Activated naive CD4-positive, alpha-beta T cell treated with anti-CD3 and anti-CD28 coated beads, Interleukin-2, amount 10 ng/mL, durations not matched to agents 7 days and 5 days (primary cell): Measurements from ENCODE around the gene HIC1.

Experiments
- CTCF ChIA-PET: fragments of 350-600 bp; sonication (Branson Sonifier 250); formaldehyde crosslinking; loops from one replicate; lab custom pipeline; 2021; ENCODE audit warnings: antibody characterized with exemption; lab: Charles Lee
- DNase-seq: peaks from one replicate; pipeline ENCODE4 v3.0.0-alpha.2; 2020
- H3K27ac Mint-ChIP-seq: one replicate; pipeline ENCODE4 v1.8.0; 2021; ENCODE audit warnings: mild to moderate bottlenecking, moderate library complexity, mixed read lengths
- H3K27me3 Mint-ChIP-seq: one replicate; pipeline ENCODE4 v1.8.0; 2021; ENCODE audit warnings: mild to moderate bottlenecking, mixed read lengths
- H3K36me3 Mint-ChIP-seq: one replicate; pipeline ENCODE4 v1.8.0; 2021; ENCODE audit warnings: mixed read lengths
- H3K4me1 Mint-ChIP-seq: one replicate; pipeline ENCODE4 v1.8.0; 2021; ENCODE audit warnings: mixed read lengths
- H3K4me3 Mint-ChIP-seq: one replicate; pipeline ENCODE4 v1.8.0; 2021; ENCODE audit warnings: mild to moderate bottlenecking, moderate library complexity, mixed read lengths
- H3K9me3 Mint-ChIP-seq: one replicate; pipeline ENCODE4 v1.8.0; 2021; ENCODE audit warnings: mixed read lengths

HIC1 gene

GRCh38 chr17:2030779-2031163, 24.1 kb upstream of the HIC1 start:
- Mint-ChIP-seq H3K9me3 (no peaks in the 10 kb centered on the region), H3K4me3 (peak overlapping the region; percentile 95), H3K4me1 (peaks cover 26% of the 10 kb centered on the region), H3K27me3 (peaks cover 44% of the 10 kb centered on the region), H3K36me3 (peaks cover 2% of the 10 kb centered on the region), H3K27ac (peak overlapping the region; percentile 87)
- CTCF ChIA-PET = interaction anchor here (0.6 to 1.1 kb wide), 3 partner anchors 9 to 205 kb away, joined by 3 to 4 read pairs (median 3); no protein-coding TSS in a partner anchor
- DNase-seq = no peak

GRCh38 chr17:2033153-2033552, 21.8 kb upstream of the HIC1 start:
- H3K27ac Mint-ChIP-seq = peak overlapping the region; percentile 11
- H3K27me3 Mint-ChIP-seq = peaks cover 21% of the 10 kb centered on the region
- no peaks in the 10 kb centered on the region for H3K9me3 Mint-ChIP-seq
- DNase-seq = no peak
- H3K4me1 Mint-ChIP-seq = peaks cover 20% of the 10 kb centered on the region
- CTCF ChIA-PET = no interaction called here
- H3K4me3 Mint-ChIP-seq = no peak overlapping the region
- H3K36me3 Mint-ChIP-seq = peaks cover 18% of the 10 kb centered on the region

- Mint-ChIP-seq H3K4me3 (no peak overlapping the region), H3K9me3 (no peaks in the 10 kb centered on the region), H3K4me1 (peaks cover 19% of the 10 kb centered on the region), H3K27me3 (peaks cover 11% of the 10 kb centered on the region), H3K36me3 (peaks cover 18% of the 10 kb centered on the region), H3K27ac (no peak overlapping the region)
- no peak for DNase-seq
- CTCF ChIA-PET = no interaction called here
Measured at GRCh38 chr17:2034157-2034556, 20.7 kb upstream of the HIC1 start.

GRCh38 chr17:2034806-2035540, 19.9 kb upstream of the HIC1 start:
- CTCF ChIA-PET = no interaction called here
- Mint-ChIP-seq H3K27ac (no peak overlapping the region), H3K9me3 (no peaks in the 10 kb centered on the region), H3K27me3 (peaks cover 2% of the 10 kb centered on the region), H3K4me1 (peaks cover 19% of the 10 kb centered on the region), H3K4me3 (no peak overlapping the region), H3K36me3 (peaks cover 19% of the 10 kb centered on the region)
- DNase-seq = no peak

GRCh38 chr17:2035541-2036488, 19.1 kb upstream of the HIC1 start:
- CTCF ChIA-PET = no interaction called here
- no peak overlapping the region for H3K4me3 Mint-ChIP-seq
- DNase-seq = no peak
- no peaks in the 10 kb centered on the region for H3K9me3 Mint-ChIP-seq
- no peak overlapping the region for H3K27ac Mint-ChIP-seq
- no peaks in the 10 kb centered on the region for H3K27me3 Mint-ChIP-seq
- peaks cover 14% of the 10 kb centered on the region for H3K4me1 Mint-ChIP-seq
- H3K36me3 Mint-ChIP-seq = peaks cover 19% of the 10 kb centered on the region

- Mint-ChIP-seq H3K36me3 (peaks cover 21% of the 10 kb centered on the region), H3K27ac (no peak overlapping the region), H3K4me3 (no peak overlapping the region), H3K27me3 (no peaks in the 10 kb centered on the region), H3K4me1 (peaks cover 13% of the 10 kb centered on the region), H3K9me3 (no peaks in the 10 kb centered on the region)
- CTCF ChIA-PET = interaction anchor here (1.3 kb wide), 1 partner anchor 12 kb away, joined by 3 read pairs; the partner anchor contains the start of gene RTN4RL1
- DNase-seq = no peak
Measured at GRCh38 chr17:2037155-2037554, 17.7 kb upstream of the HIC1 start.

GRCh38 chr17:2040219-2040827, 14.6 kb upstream of the HIC1 start:
- peaks cover 39% of the 10 kb centered on the region for H3K36me3 Mint-ChIP-seq
- peaks cover 26% of the 10 kb centered on the region for H3K4me1 Mint-ChIP-seq
- DNase-seq = no peak
- H3K4me3 Mint-ChIP-seq = peak overlapping the region; percentile 95
- CTCF ChIA-PET = interaction anchor here (1.3 kb wide), 2 partner anchors 9 to 319 kb away, joined by 4 to 6 read pairs; no protein-coding TSS in a partner anchor
- no peaks in the 10 kb centered on the region for H3K9me3 Mint-ChIP-seq
- H3K27me3 Mint-ChIP-seq = no peaks in the 10 kb centered on the region
- H3K27ac Mint-ChIP-seq = no peak overlapping the region

- H3K9me3 Mint-ChIP-seq = no peaks in the 10 kb centered on the region
- H3K4me3 Mint-ChIP-seq = peak overlapping the region; percentile 95
- H3K27ac Mint-ChIP-seq = no peak overlapping the region
- peaks cover 26% of the 10 kb centered on the region for H3K4me1 Mint-ChIP-seq
- DNase-seq = no peak
- CTCF ChIA-PET = interaction anchor here (1.3 kb wide), 2 partner anchors 10 to 320 kb away, joined by 4 to 6 read pairs; no protein-coding TSS in a partner anchor
- H3K36me3 Mint-ChIP-seq = peaks cover 37% of the 10 kb centered on the region
- H3K27me3 Mint-ChIP-seq = no peaks in the 10 kb centered on the region
Measured at GRCh38 chr17:2040942-2041560, 13.9 kb upstream of the HIC1 start.

GRCh38 chr17:2041561-2042389, 13.1 kb upstream of the HIC1 start, which contains the start of gene OVCA2:
OVCA2 (plus strand) TSS chr17:2042022; CDS start chr17:2042048, 26 bp downstream.
- Mint-ChIP-seq H3K27me3 (no peaks in the 10 kb centered on the region), H3K27ac (peak within 1 kb of the TSS; percentile 93), H3K4me3 (peak within 1 kb of the TSS; percentile 95), H3K9me3 (no peaks in the 10 kb centered on the region), H3K4me1 (peaks cover 26% of the 10 kb centered on the region), H3K36me3 (peaks cover 30% of the 10 kb centered on the region)
- CTCF ChIA-PET = no interaction called here
- DNase-seq = peak; percentile 98

GRCh38 chr17:2042390-2042847, 12.5 kb upstream of the HIC1 start:
- Mint-ChIP-seq H3K4me3 (peak overlapping the region; percentile 95), H3K27ac (peak overlapping the region; percentile 93), H3K4me1 (peaks cover 26% of the 10 kb centered on the region), H3K27me3 (no peaks in the 10 kb centered on the region), H3K9me3 (no peaks in the 10 kb centered on the region), H3K36me3 (peaks cover 26% of the 10 kb centered on the region)
- DNase-seq = peak; percentile 43
- CTCF ChIA-PET = no interaction called here

GRCh38 chr17:2042933-2043332, 12.0 kb upstream of the HIC1 start:
- Mint-ChIP-seq H3K9me3 (no peaks in the 10 kb centered on the region), H3K27ac (peak overlapping the region; percentile 93), H3K36me3 (peaks cover 23% of the 10 kb centered on the region), H3K4me1 (peaks cover 26% of the 10 kb centered on the region), H3K4me3 (peak overlapping the region; percentile 95), H3K27me3 (peaks cover 3% of the 10 kb centered on the region)
- no peak for DNase-seq
- CTCF ChIA-PET = no interaction called here

GRCh38 chr17:2043785-2044184, 11.1 kb upstream of the HIC1 start:
- Mint-ChIP-seq H3K27me3 (peaks cover 10% of the 10 kb centered on the region), H3K4me1 (peaks cover 29% of the 10 kb centered on the region), H3K9me3 (no peaks in the 10 kb centered on the region), H3K4me3 (peak overlapping the region; percentile 95), H3K36me3 (peaks cover 23% of the 10 kb centered on the region), H3K27ac (peak overlapping the region; percentile 64)
- no peak for DNase-seq
- CTCF ChIA-PET = no interaction called here
